MV-4-11 (cell line): ENCODE results near the gene GPR162.

Experiments
- DNase-seq: peaks from one replicate; lab custom pipeline; 2025; lab: John Stamatoyannopoulos, UW

GPR162 gene

DNA sequence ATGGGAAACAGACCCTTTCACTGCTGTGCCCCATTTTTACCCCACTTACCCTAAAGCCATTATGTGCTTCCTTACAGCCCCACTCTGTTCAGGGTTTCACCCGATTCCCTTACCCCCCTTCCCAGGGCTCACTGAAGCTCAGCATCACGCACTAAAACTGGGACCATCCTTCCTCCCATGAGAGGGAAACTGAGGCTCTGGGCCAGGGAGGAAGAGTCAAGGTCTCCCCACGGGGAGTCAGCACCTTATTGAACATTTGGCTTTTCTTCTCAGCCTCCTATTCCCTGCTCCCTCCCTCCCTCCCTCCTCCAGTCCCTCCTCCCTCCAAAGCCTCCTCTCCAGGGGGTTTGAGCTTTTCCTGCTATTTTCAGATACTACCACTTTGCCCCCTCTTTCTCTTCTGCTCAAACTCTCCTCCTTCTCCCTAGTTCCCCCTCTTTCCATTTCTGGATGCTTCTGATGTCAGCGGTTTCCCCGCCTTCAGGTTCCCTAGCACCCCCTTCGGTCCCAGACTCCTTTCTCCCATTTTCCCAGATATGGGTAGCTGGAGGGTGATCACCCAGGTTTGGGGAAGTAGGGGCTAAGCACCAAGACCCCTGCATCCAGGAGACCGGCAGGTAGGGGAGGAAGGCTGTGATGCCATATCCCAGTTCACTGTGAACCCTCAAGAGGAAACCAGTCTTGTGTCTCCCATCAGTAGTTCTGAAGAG, 960 bp downstream of the GPR162 start:
- DNase-seq, result no peak

GRCh38 chr12:6823182-6824084, 1.8 kb downstream of the GPR162 start:
- no peak for DNase-seq

- no peak for DNase-seq
These were observed 2.6 kb downstream of the GPR162 start for GRCh38 chr12:6824085-6824775.

GRCh38 chr12:6824901-6825381, 3.3 kb downstream of the GPR162 start:
- no peak for DNase-seq

DNA sequence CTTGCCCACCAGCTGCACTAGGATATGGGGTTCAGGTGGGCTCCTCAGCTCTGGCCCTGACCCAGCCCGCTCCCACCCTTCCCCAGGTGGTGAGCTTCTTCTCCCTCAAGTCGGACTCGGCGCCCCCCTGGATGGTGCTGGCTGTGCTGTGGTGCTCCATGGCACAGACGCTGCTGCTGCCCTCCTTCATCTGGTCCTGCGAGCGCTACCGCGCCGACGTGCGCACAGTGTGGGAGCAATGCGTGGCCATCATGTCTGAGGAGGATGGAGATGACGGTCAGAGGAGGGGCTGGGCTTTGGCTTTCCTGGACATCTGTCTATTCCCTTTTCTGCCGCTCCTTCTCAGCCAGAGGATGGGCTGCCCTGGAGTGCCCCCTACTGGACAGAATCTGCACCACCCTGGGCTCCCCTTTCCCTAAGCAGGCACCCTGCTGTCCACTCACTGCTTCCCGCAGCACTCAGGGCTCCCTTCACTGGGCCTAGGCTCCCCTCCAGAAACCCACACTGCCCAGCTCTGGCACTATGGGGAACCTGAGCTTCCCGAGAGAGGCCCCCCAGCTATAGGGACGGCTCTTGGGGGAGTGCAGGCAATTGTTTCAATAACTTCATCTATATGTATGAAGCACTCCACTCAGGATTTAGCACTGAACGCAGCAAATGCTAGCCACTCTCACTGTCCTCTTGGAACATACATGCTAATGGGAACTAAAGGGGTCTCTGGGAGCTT, 3.9 kb downstream of the GPR162 start:
- DNase-seq, result peak; percentile 72

- DNase-seq, result no peak
These were observed 4.6 kb downstream of the GPR162 start for GRCh38 chr12:6826125-6826733.

DNA sequence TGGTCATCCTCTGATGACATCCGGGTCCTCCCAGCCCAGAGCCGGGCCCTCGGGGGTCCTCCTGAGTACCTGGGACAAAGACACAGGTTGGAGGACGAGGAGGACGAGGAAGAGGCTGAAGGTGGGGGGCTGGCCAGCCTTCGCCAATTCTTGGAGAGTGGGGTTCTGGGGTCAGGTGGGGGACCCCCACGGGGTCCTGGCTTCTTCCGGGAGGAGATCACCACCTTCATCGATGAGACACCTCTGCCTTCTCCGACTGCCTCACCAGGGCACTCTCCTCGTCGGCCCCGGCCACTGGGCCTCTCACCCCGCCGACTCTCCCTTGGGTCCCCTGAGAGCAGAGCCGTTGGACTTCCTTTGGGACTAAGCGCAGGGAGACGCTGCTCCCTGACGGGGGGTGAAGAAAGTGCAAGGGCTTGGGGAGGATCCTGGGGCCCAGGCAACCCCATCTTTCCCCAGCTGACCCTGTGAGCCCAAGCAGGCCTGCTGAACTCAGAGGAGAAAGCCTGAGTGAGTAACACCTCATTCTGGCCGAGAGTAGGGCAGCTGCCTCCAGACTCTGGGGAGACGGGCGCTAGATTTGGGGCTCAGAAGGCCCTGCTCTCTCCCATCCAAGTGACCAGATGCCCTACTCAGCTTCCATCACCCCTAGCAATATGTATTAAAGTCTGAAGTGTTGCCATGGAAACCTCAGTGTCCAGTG, 5.3 kb downstream of the GPR162 start:
- no peak for DNase-seq

- DNase-seq, result no peak
These were observed 5.9 kb downstream of the GPR162 start for GRCh38 chr12:6827437-6827911.

DNA sequence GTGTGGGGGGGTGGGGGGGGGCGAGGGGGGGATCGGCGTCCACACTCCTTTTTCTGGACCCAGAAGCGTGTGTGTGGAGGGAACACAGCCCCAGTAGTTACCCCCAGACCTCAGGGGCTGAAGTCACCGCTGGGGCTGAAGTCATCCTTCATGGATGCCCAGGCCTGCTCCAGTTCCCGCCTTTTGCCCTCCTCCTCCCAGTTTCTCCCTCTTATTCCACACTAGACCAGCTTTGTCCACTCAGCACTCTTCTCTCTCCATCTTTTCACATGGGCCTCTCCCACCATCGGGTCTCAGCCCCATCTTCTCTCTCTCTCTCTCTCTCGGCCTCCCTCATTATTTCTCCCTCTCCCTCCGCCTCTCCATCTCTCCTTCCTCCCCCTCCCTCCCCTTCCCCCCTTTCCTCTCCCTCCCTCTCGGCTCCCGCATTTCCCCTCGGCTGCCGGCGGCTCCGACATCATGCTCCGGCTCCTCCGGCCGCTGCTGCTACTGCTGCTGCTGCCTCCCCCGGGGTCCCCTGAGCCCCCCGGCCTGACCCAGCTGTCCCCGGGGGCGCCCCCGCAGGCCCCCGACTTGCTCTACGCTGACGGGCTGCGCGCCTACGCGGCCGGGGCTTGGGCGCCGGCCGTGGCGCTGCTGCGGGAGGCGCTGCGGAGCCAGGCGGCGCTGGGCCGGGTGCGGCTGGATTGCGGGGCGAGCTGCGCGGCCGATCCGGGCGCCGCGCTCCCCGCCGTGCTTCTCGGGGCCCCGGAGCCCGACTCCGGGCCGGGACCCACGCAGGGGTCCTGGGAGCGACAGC, 6.6 kb downstream of the GPR162 start, which contains the start of gene P3H3:
Gene P3H3 (plus strand): TSS at position 426 of the 799 bp plus-strand sequence. CDS start 34 bp downstream, at position 460.
- DNase-seq, result no peak

DNA sequence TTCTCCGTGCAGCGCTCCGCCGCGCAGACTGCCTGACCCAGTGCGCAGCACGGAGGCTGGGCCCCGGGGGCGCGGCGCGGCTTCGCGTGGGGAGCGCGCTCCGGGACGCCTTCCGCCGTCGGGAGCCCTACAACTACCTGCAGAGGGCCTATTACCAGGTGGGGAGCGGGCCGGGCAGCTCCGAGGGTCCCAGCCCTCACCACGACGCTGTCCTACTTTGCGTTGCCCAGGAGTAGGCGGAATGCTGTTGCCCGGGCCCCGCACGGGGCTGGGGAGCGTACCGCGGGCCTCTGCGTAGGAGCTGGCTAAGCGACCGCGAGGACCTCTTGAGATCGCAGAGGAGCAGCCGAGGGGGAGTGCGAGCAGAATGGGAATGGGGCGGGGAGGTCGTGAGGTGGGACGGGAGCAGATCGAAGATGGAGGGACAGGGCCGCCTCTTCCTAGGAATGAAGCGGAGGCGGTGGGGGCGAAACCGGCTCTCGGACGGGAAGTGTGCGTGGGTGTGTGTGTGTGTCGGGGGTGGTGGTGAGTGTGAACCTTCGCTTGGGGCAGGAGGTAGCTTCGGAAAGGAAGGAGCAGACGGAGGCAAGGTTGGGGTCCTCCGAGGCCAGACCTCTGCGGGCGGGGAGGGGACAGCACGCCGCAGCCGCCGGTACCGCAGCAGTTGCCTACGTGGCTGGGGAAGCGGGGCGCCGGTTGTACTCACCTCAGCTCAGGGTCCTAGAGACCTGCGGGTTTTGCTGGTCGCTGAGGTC, 7.3 kb downstream of the GPR162 start:
- DNase-seq, result no peak

DNA sequence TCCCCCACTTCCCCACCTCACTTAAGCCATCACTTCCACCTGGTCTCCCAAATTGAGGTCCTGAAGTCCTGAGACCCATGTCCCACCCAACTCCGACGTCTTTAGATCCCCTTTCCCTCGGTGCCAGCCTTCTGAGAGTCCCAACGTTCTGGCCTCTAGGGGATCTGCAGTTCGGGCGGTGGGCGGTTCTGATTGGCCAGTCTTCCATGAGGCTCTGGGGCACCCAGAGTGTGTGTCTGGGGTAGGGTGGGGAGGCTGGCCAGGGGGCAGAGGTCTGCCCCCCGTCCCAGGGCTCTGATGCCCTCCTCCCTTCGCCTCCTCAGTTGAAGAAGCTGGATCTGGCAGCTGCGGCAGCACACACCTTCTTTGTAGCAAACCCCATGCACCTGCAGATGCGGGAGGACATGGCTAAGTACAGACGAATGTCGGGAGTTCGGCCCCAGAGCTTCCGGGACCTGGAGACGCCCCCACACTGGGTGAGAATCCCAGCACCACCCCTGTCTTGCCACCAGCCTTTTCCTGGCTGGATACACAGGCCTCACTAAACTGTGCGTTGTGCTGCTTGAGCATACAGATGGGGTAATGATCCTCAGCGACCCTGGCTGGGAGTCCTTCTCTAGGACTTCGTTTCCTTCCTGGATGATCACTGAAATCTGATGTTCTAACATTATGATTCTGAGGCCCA, 8.1 kb downstream of the GPR162 start:
- DNase-seq, result no peak

GRCh38 chr12:6830286-6830890, 8.8 kb downstream of the GPR162 start:
- DNase-seq, result no peak

GRCh38 chr12:6830999-6831398, 9.4 kb downstream of the GPR162 start:
- no peak for DNase-seq

DNA sequence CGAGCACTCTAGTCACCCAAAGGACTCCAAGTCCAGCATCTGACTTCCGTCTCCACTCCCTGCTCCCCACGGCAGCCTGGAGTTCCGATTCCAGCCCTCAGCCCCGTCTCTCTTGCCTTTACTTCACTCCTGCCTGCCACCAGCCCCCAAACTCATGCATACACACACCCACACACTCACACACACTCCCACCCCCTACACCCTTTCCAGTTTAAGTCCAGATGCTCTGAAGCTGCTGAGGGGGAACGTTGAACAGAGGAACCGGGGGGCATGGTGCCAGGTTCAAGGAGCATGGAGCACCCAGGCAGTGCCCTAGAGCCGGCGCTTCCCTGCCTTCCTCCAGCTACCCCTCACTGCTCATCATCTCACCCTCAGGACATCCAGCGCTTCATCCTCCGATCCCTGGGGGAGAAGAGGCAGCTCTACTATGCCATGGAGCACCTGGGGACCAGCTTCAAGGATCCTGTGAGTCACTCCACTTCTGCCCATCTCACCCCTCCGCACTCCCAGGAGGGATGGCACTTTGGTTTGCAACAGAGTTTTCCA, 9.9 kb downstream of the GPR162 start:
- DNase-seq, result no peak

- no peak for DNase-seq
These were observed 10.5 kb downstream of the GPR162 start for GRCh38 chr12:6832125-6832524.

- no peak for DNase-seq
These were observed 11.7 kb downstream of the GPR162 start for GRCh38 chr12:6833189-6833890.

DNA sequence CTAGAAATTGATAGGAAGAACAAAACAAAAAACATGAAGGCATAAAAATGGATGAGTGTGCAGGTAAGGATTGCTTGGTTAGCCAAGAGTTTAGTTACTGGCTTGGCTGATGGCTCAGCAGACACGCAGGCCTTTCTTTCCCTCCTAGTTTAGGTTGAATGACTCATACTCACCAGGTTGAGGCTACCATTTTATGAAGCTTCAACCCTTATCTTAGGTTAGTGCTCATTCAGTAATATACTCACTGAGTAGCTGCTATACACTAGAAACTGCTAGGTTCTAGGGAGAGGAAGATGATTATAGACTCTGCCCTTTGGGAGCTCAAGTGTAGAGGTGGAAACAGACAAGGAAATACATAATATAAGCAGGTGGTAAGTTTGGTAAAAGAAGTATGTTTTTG, 12.6 kb downstream of the GPR162 start:
- no peak for DNase-seq
